Uterus (tissue), 4 donors: ENCODE data around the gene ZNF335. TPM values are rescaled to one million over a fixed set of nuclear protein-coding genes. Genes with fewer than 3 reads are reported as not detected.
A peak's percentile ranks its signal among the peaks of the same experiment; 100 is the strongest.

Source experiments
- DNase-seq, 2 donors: peaks; one replicate each; pipeline ENCODE4 v3.0.0-alpha.2; 2019 to 2020
- H3K27ac ChIP-seq, 2 donors: fragments of 200-600 bp; sonication (generic); 1 replicate in 1 of 2; 2 replicates in 1 of 2; pipeline ENCODE4 v1.5.1; 2016 to 2018
- H3K27me3 ChIP-seq, 2 donors: fragments of 200-600 bp; sonication (generic); one replicate each; pipeline ENCODE4 v1.5.1; 2018 to 2019; ENCODE audit warnings: control low read depth in 1 of 2
- H3K36me3 ChIP-seq, 2 donors: fragments of 200-600 bp; sonication (generic); one replicate each; pipeline ENCODE4 v1.5.1; 2019; ENCODE audit warnings: control low read depth in 1 of 2
- H3K4me1 ChIP-seq, 2 donors: fragments of 200-600 bp; sonication (generic); one replicate each; pipeline ENCODE4 v1.5.1; 2018 to 2019; ENCODE audit warnings: control low read depth in 1 of 2
- H3K4me3 ChIP-seq, 2 donors: fragments of 200-600 bp; sonication (generic); 1 replicate in 1 of 2; 2 replicates in 1 of 2; pipeline ENCODE4 v1.5.1; 2018 to 2019; ENCODE audit warnings: mild to moderate bottlenecking in 1 of 2
- H3K9me3 ChIP-seq, 2 donors: fragments of 200-600 bp; sonication (generic); one replicate each; pipeline ENCODE4 v1.5.1; 2019; ENCODE audit warnings: control low read depth in 1 of 2
- POLR2A ChIP-seq, 2 donors: fragments of 450-650 bp; IDR thresholded peaks; one replicate each; pipeline ENCODE4 v1.6.1; 2016; ENCODE audit warnings: antibody characterized with exemption in 2 of 2, mild to moderate bottlenecking in 1 of 2, moderate library complexity in 1 of 2
- intact Hi-C: fragments of 100-400 bp; cut with DNase I; formaldehyde crosslinking; loops from one replicate; pipeline ENCODE4 v1.15.1; 2023; ENCODE audit warnings: low total_unique reads
- total RNA-seq, 4 donors: library from RNA; depleted of rRNA in 3 of 4; stranded (reverse); fragments of >200 nt in 3 of 4; gene quantifications; one replicate each; pipeline versions ENCODE4 v1.1.0 to v1.2.4, GENCODE V29; 2014 to 2023
- TF ChIP-seq, protein P1 (sequence below), 4 experiments: fragments of 200-600 bp in 2 of 4; fragments of 450-650 bp in 2 of 4; sonication (generic) in 2 of 4; IDR thresholded peaks; one replicate each; pipeline ENCODE4 v1.5.1; 2016 to 2019; ENCODE audit warnings: antibody characterized with exemption in 4 of 4, mild to moderate bottlenecking in 2 of 4, moderate library complexity in 1 of 4
- donor health status: DM: yes; HTN: yes; CAD: no.

Gene ZNF335
- total RNA-seq, 4 donors from 2014 or later = 14.9 to 40.0 (median 29.0) TPM

DNA sequence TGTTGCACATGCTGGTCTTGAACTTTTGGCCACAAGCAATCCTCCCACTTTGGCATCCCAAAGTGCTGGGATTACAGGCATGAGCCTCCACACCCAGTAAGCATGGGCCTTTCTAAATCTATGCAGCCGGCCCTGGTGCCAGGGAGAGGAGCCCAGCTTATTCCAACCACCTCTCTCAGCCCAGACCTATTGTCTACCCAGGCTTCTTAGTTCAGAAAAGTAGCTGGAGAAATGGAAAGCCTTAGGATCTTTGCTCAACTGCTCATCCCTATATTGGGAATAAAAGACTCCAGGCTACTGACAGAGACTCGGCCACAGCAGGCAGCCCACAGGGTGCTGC lies 45.3 kb downstream of the ZNF335 start:
- Histone ChIP-seq H3K27ac (no peak overlapping the region), H3K36me3 (no peaks in the 10 kb centered on the region), H3K4me3 (no peak overlapping the region), H3K27me3 (no peaks in the 10 kb centered on the region), H3K9me3 (no peaks in the 10 kb centered on the region), H3K4me1 (peaks cover 0 to 6% of the 10 kb centered on the region in 2 donors)
- DNase-seq = no peak
- TF ChIP-seq POLR2A (IDR thresholded peaks at IDR 0.05) = no peak
- TF ChIP-seq, protein P1, sequence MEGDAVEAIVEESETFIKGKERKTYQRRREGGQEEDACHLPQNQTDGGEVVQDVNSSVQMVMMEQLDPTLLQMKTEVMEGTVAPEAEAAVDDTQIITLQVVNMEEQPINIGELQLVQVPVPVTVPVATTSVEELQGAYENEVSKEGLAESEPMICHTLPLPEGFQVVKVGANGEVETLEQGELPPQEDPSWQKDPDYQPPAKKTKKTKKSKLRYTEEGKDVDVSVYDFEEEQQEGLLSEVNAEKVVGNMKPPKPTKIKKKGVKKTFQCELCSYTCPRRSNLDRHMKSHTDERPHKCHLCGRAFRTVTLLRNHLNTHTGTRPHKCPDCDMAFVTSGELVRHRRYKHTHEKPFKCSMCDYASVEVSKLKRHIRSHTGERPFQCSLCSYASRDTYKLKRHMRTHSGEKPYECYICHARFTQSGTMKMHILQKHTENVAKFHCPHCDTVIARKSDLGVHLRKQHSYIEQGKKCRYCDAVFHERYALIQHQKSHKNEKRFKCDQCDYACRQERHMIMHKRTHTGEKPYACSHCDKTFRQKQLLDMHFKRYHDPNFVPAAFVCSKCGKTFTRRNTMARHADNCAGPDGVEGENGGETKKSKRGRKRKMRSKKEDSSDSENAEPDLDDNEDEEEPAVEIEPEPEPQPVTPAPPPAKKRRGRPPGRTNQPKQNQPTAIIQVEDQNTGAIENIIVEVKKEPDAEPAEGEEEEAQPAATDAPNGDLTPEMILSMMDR (IDR thresholded peaks at IDR 0.05) = no peak
- intact Hi-C loops = no loop called here

DNA sequence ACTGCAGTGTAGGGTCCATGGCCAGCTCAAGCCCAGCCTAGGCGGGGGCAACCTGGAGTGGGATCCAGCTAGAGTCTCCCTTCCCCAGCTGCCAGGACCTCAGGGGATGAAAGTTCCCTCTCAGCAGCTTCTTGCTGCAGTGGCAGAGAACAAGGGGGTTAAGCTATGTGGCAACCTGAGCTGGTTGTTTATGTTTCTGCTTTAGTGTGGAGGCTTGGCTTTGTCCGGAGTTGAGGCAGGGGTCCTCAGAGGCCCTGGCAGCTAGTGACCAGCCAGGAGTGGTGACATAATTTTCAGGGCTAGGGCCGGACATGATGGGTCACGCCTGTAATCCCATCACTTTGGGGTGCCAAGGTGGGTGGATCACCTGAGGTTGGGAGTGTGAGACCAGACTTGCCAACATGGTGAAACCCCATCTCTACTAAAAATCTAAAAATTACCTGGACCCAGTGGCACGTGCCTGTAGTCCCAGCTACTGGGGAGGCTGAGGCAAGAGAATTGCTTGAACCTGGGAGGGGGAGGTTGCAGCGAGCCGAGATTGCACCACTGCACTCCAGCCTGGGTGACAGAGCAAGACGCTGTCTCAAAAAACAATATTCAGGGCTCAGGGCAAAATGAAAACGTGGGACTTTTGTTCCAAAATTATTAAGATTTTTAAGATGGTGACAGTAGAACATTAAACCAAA lies 46.0 kb downstream of the ZNF335 start:
- Histone ChIP-seq H3K36me3 (no peaks in the 10 kb centered on the region), H3K27me3 (no peaks in the 10 kb centered on the region), H3K9me3 (no peaks in the 10 kb centered on the region), H3K4me3 (no peak overlapping the region), H3K27ac (peak overlapping the region; percentile 78 to 94), H3K4me1 (peaks cover 0 to 6% of the 10 kb centered on the region in 2 donors)
- no peak for DNase-seq
- intact Hi-C loops = no loop called here
- no peak for TF ChIP-seq POLR2A (IDR thresholded peaks at IDR 0.05)
- TF ChIP-seq, protein P1 (IDR thresholded peaks at IDR 0.05) = no peak

DNA sequence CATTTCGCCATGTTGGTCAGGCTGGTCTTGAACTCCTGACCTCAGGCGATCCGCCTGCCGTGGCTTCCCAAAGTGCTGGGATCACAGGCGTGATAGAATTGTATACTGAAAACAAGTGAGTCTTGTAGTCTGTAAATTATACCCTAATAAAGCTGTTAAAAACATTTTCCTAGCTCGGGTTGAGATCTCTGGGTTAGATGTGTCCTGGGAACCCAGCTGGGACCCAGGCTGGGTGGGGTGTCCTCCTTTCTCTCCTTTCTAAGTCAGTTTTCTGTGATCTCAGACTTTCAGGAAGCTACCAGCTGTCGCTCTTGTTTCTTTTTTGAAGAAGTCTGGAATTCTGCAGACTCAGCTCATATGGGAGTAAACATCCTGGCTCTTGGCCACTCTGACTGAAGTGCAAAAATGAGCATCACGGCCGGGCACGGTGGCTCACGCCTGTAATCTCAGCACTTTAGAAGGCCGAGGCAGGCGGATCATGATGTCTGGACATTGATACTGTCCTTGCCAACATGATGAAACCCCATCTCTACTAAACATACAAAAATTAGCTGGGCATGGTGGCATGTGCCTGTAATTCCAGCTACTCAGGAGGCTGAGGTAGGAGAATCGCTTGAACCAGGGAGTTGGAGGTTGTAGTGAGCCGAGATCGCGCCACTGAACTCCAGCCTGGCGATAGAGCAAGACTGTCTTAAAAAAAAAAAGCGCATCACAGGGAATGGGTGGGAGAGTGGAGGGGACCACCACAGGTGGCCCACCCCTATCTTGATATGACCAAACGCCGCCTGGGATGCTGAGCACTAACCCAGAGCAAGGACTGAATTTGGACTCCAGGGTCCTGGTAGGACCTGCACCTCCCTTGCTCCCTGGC lies 47.4 kb downstream of the ZNF335 start:
- H3K27ac ChIP-seq = peak overlapping the region; percentile 78 to 94
- peak overlapping the region in 1 of 2 donors; percentile 4 for H3K4me3 ChIP-seq
- no peaks in the 10 kb centered on the region for H3K9me3 ChIP-seq
- peaks cover 0 to 10% of the 10 kb centered on the region in 2 donors for H3K4me1 ChIP-seq
- TF ChIP-seq, protein P1 (IDR thresholded peaks at IDR 0.05) = no peak
- no peak for TF ChIP-seq POLR2A (IDR thresholded peaks at IDR 0.05)
- H3K36me3 ChIP-seq = no peaks in the 10 kb centered on the region
- peak; percentile 62 to 77 for DNase-seq
- no peaks in the 10 kb centered on the region for H3K27me3 ChIP-seq
- intact Hi-C loops = no loop called here

DNA sequence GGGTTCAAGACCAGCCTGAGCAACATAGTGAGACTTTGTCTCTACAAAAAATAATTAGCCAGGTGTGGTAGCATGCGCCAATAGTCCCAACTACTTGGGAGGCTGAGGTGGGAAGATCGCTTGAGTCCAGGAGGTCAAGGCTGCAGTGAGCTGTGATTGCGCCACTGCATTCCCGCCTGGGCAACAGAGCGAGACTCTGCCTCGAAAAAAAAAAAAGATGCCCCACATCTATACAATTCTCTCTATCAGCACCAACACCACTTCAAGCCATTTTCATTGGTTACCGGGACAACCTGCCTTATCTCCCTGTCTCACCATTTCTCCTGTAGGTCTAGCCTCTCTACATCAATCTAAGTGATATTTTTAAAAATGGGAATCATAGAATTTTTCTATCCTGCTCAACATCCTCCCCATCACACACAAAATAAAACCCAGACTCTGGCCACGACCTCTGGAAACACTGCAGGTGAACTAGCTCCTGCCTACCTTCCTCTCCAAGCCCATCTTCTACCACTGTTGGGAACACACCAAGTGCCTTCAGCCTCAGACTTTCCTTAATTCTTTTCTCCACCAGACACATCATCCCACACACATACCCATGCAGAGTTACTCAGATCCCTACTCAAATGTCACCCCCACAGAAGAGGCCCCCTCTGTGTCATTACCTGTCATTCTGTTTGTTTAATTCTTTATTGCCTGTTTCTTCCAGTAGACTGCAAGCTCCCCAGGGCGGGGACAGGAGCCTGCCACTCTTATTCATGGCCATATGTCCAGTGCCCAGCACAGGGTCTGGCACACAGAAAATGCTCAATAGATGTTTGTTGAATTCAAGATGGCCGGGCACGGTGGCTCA lies 50.4 kb downstream of the ZNF335 start:
- intact Hi-C loops = no loop called here
- H3K36me3 ChIP-seq = no peaks in the 10 kb centered on the region
- no peaks in the 10 kb centered on the region for H3K9me3 ChIP-seq
- peaks cover 0 to 17% of the 10 kb centered on the region in 2 donors for H3K4me1 ChIP-seq
- no peak for DNase-seq
- H3K27ac ChIP-seq = peak overlapping the region; percentile 76 to 82
- no peaks in the 10 kb centered on the region for H3K27me3 ChIP-seq
- TF ChIP-seq, protein P1 (IDR thresholded peaks at IDR 0.05) = no peak
- no peak for TF ChIP-seq POLR2A (IDR thresholded peaks at IDR 0.05)
- no peak overlapping the region for H3K4me3 ChIP-seq
